Spleen (tissue), 7 donors: Measurements from ENCODE around the gene TOMM6.

Experiments used
- POLR2AphosphoS5 ChIP-seq, 3 donors: sonication (generic); formaldehyde crosslinking; IDR thresholded peaks; one replicate each; pipeline ENCODE4 v1.5.1; 2017; ENCODE audit warnings: antibody characterized with exemption in 3 of 3
- TF ChIP-seq, protein P1 (sequence below), 11 experiments: fragments of 200-600 bp in 7 of 11; fragments of 450-650 bp in 4 of 11; sonication (generic) in 4 of 11; IDR thresholded peaks in 8 of 11; conservative IDR thresholded peaks in 3 of 11; 1 replicate in 7 of 11; 2 replicates in 4 of 11; pipeline versions ENCODE4 v1.4.0 to v1.8.0; 2016 to 2021; ENCODE audit warnings: antibody characterized with exemption in 11 of 11, inconsistent platforms in 4 of 11, mild to moderate bottlenecking in 1 of 11
- donor health status: DM: no; HTN: no; CAD: no; lungs with moderate emphysema.
- donor health status: DM: no; HTN: no; CAD: no.
- donor health status: DM: no; HTN: no; CAD: no.

- TF ChIP-seq, protein P1, sequence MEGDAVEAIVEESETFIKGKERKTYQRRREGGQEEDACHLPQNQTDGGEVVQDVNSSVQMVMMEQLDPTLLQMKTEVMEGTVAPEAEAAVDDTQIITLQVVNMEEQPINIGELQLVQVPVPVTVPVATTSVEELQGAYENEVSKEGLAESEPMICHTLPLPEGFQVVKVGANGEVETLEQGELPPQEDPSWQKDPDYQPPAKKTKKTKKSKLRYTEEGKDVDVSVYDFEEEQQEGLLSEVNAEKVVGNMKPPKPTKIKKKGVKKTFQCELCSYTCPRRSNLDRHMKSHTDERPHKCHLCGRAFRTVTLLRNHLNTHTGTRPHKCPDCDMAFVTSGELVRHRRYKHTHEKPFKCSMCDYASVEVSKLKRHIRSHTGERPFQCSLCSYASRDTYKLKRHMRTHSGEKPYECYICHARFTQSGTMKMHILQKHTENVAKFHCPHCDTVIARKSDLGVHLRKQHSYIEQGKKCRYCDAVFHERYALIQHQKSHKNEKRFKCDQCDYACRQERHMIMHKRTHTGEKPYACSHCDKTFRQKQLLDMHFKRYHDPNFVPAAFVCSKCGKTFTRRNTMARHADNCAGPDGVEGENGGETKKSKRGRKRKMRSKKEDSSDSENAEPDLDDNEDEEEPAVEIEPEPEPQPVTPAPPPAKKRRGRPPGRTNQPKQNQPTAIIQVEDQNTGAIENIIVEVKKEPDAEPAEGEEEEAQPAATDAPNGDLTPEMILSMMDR (IDR thresholded peaks at IDR 0.05 in 8 of 11, conservative IDR thresholded peaks at IDR 0.05 in 3 of 11), result no peak
- TF ChIP-seq POLR2AphosphoS5 (IDR thresholded peaks at IDR 0.05), result no peak
Observed at GRCh38 chr6:41748102-41748477, 39.4 kb upstream of the TOMM6 start.
